NCI-H187 treated with DMSO at 0.1 percent for 48 hours (cell line): Measurements from ENCODE around the gene CAPN5.

ENCODE experiments used
- DNase-seq: peaks from one replicate; lab custom pipeline; 2025; lab: John Stamatoyannopoulos, UW

CAPN5 gene

DNA sequence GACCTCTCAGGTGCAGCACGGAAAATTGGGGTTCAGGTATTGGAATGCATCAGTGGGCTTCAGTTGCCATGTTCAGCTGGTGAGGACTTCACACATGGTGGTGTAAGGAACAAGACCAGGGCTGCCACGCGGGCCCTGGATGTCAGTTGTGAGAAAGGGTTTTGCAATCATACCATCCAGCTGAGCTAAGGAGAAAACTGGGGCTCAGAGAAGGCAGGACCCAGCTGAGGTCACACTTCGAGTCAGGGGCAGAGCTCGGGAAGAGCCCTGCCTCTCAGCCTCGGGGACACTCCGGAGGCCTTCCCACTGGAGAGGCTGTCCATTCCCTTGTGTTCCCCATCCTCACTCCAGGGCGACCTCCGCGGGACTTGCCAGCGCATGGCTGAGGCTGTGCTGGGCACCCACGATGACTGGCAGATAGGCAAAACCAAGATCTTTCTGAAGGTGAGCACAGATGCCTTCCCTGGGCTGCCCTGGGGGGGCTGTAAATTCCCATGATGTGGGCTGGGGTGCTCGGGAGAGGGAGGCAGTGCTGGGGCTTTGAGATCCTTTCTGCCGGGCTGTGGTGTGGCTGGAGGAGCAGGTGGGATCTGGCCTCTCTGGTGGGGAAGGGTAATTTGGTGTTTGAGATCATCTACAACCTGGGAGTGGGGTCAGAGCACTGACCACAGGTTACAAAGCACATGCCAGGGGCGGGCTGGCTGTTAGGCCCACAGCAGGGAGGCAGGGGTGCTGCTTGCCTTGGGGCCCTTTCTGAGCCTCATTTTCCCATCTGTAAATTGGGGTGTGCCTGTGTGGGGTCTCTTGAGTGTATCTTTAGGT, 108.5 kb downstream of the CAPN5 start:
- DNase-seq, result no peak
